DND-41 (cell line): ENCODE results near the gene SGPP1.

Source experiments
- CTCF ChIP-seq: IDR thresholded peaks from 2 replicates; pipeline ENCODE4 v1.5.1; 2012; ENCODE audit warnings: borderline replicate concordance, low read length, moderate library complexity, mild to moderate bottlenecking; ENCODE audit not compliant: poor library complexity, severe bottlenecking; ENCODE audit errors: extremely low read depth
- EZH2 ChIP-seq: IDR thresholded peaks from 3 replicates; pipeline ENCODE4 v1.6.1; 2012; ENCODE audit warnings: borderline replicate concordance, low read depth, mild to moderate bottlenecking, moderate library complexity, low read length, inconsistent platforms; ENCODE audit not compliant: severe bottlenecking

GRCh38 chr14:63689132-63689531 lies 38.7 kb downstream of the SGPP1 start:
- TF ChIP-seq CTCF, result no peak
- TF ChIP-seq EZH2, result no peak
